RWPE2 (cell line): ENCODE measurements around the gene ARHGEF10L.

Experiments
- ATAC-seq: fragments of 200-7000 bp; cut with Tn5 transposase; 3 replicates; pipeline ENCODE4 v1.9.1; 2021; ENCODE audit warnings: low read depth
- DNase-seq: peaks from one replicate; pipeline ENCODE4 v3.0.0-alpha.2; 2020; ENCODE audit warnings: low spot score
- H3K27ac ChIP-seq: fragments of 450-650 bp; 2 replicates; pipeline ENCODE4 v1.5.1; 2017; ENCODE audit warnings: mild to moderate bottlenecking; ENCODE audit not compliant: poor library complexity, severe bottlenecking
- H3K27me3 ChIP-seq: fragments of 250-450 bp; sonication (Bioruptor Pico); 2 replicates; pipeline ENCODE4 v1.5.1; 2021; ENCODE audit warnings: mild to moderate bottlenecking, moderate library complexity; ENCODE audit not compliant: insufficient read depth, poor library complexity, severe bottlenecking
- H3K36me3 ChIP-seq: fragments of 250-450 bp; sonication (Bioruptor Pico); 2 replicates; pipeline ENCODE4 v1.5.1; 2020; ENCODE audit warnings: low read depth, mild to moderate bottlenecking, moderate library complexity
- H3K4me1 ChIP-seq: fragments of 250-450 bp; sonication (Bioruptor Pico); 2 replicates; pipeline ENCODE4 v1.5.1; 2021; ENCODE audit warnings: mild to moderate bottlenecking, moderate library complexity; ENCODE audit not compliant: insufficient read depth, poor library complexity, severe bottlenecking
- H3K4me3 ChIP-seq: fragments of 250-450 bp; sonication (Bioruptor Pico); 2 replicates; pipeline ENCODE4 v1.5.1; 2021; ENCODE audit warnings: mild to moderate bottlenecking, moderate library complexity; ENCODE audit not compliant: severe bottlenecking
- H3K9me3 ChIP-seq: fragments of 250-450 bp; sonication (Bioruptor Pico); 2 replicates; pipeline ENCODE4 v1.5.1; 2021; ENCODE audit warnings: mild to moderate bottlenecking, moderate library complexity; ENCODE audit not compliant: severe bottlenecking
- CTCF ChIP-seq: fragments of 450-650 bp; IDR thresholded peaks from one replicate; pipeline ENCODE4 v1.5.1; 2017; ENCODE audit warnings: mild to moderate bottlenecking, moderate library complexity; ENCODE audit not compliant: poor library complexity, severe bottlenecking

ARHGEF10L gene

GRCh38 chr1:17509363-17509762 lies 30.1 kb upstream of the ARHGEF10L start:
- ATAC-seq (no peak), DNase-seq (no peak)
- Histone ChIP-seq H3K4me3 (no peak overlapping the region), H3K9me3 (no peaks in the 10 kb centered on the region), H3K4me1 (no peaks in the 10 kb centered on the region), H3K27ac (no peak overlapping the region), H3K36me3 (no peaks in the 10 kb centered on the region), H3K27me3 (no peaks in the 10 kb centered on the region)
- TF ChIP-seq CTCF: no peak

GRCh38 chr1:17510138-17510537 lies 29.4 kb upstream of the ARHGEF10L start:
- Histone ChIP-seq H3K9me3 (no peaks in the 10 kb centered on the region), H3K27me3 (no peaks in the 10 kb centered on the region), H3K27ac (no peak overlapping the region), H3K36me3 (no peaks in the 10 kb centered on the region), H3K4me1 (no peaks in the 10 kb centered on the region), H3K4me3 (no peak overlapping the region)
- no peak for TF ChIP-seq CTCF
- ATAC-seq (no peak), DNase-seq (no peak)

GRCh38 chr1:17511188-17511587 lies 28.3 kb upstream of the ARHGEF10L start:
- no peak overlapping the region for H3K4me3 ChIP-seq
- no peaks in the 10 kb centered on the region for H3K4me1 ChIP-seq
- no peak overlapping the region for H3K27ac ChIP-seq
- no peaks in the 10 kb centered on the region for H3K9me3 ChIP-seq
- ATAC-seq (no peak), DNase-seq (no peak)
- no peaks in the 10 kb centered on the region for H3K36me3 ChIP-seq
- no peaks in the 10 kb centered on the region for H3K27me3 ChIP-seq
- TF ChIP-seq CTCF: no peak

GRCh38 chr1:17513131-17513530 lies 26.4 kb upstream of the ARHGEF10L start:
- Histone ChIP-seq H3K36me3 (no peaks in the 10 kb centered on the region), H3K27me3 (no peaks in the 10 kb centered on the region), H3K4me1 (no peaks in the 10 kb centered on the region), H3K4me3 (no peak overlapping the region), H3K9me3 (no peaks in the 10 kb centered on the region), H3K27ac (no peak overlapping the region)
- DNase-seq (no peak), ATAC-seq (no peak)
- no peak for TF ChIP-seq CTCF

GRCh38 chr1:17514776-17515175 lies 24.7 kb upstream of the ARHGEF10L start:
- no peak overlapping the region for H3K27ac ChIP-seq
- no peak overlapping the region for H3K4me3 ChIP-seq
- TF ChIP-seq CTCF: no peak
- no peaks in the 10 kb centered on the region for H3K36me3 ChIP-seq
- H3K9me3 ChIP-seq: no peaks in the 10 kb centered on the region
- H3K4me1 ChIP-seq: peaks cover under 1% of the 10 kb centered on the region
- no peak for ATAC-seq
- no peak for DNase-seq
- no peaks in the 10 kb centered on the region for H3K27me3 ChIP-seq
